Measurements from ENCODE around the gene ARMC10.
"Not testable (repeated sequence)": the region's sequence is repeated elsewhere in the genome, so short reads cannot be mapped to it uniquely, and the experiment has no call there.

Gene ARMC10

DNA sequence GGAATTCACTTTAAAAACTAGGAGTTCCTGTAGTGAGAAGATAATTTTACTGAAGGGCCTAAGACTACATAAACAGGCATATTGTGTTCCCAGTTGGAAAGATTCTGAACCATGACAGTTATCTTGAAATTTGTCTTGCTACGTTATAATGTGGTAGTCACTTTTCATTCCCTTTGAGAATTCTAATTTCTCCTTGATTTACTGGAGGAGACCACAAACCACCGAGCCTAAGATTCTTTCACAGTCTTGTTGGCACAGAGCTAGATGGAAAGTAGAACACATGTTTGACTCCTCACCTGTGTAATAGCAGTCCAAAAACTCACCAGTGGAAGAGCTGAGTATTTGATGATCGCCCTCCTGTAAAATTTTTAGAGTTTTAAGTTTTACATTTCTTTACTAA is 4.9 kb downstream of the ARMC10 start:
- no peak for DNase-seq (ENCODE audit: low spot score)
- TF ChIP-seq, protein P1, sequence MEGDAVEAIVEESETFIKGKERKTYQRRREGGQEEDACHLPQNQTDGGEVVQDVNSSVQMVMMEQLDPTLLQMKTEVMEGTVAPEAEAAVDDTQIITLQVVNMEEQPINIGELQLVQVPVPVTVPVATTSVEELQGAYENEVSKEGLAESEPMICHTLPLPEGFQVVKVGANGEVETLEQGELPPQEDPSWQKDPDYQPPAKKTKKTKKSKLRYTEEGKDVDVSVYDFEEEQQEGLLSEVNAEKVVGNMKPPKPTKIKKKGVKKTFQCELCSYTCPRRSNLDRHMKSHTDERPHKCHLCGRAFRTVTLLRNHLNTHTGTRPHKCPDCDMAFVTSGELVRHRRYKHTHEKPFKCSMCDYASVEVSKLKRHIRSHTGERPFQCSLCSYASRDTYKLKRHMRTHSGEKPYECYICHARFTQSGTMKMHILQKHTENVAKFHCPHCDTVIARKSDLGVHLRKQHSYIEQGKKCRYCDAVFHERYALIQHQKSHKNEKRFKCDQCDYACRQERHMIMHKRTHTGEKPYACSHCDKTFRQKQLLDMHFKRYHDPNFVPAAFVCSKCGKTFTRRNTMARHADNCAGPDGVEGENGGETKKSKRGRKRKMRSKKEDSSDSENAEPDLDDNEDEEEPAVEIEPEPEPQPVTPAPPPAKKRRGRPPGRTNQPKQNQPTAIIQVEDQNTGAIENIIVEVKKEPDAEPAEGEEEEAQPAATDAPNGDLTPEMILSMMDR (conservative IDR thresholded peaks at IDR 0.05; ENCODE audit: low read depth): no peak
- POLR2A ChIA-PET (ENCODE audit: low non-redundant PET): no interaction called here
- no peak overlapping the region for H3K27ac ChIP-seq
- CTCF ChIA-PET: interaction anchor here (0.9 kb wide), 1 partner anchor 334 kb away, joined by 4 read pairs; no protein-coding TSS in a partner anchor

DNA sequence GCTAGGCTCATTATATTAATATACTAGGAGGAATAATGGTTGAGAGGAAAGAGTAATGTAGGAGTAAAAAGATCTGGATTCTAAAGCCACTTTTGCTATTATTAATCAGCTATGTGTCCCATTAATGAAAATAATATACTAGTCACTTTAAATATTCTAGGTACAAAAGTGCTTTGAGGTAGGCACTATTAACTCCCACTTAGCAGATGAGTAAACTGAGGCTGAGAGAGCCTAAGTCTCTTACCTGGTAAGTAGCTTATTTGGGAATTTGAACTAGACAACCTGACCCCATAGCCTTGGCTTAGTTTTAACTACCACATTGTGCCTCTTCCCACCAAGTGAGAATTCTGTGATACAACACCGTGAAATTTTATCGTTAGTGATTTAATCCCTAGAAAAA is 6.0 kb downstream of the ARMC10 start:
- TF ChIP-seq, protein P1 (conservative IDR thresholded peaks at IDR 0.05; ENCODE audit: low read depth): no peak
- CTCF ChIA-PET: no interaction called here
- H3K27ac ChIP-seq: no peak overlapping the region

DNA sequence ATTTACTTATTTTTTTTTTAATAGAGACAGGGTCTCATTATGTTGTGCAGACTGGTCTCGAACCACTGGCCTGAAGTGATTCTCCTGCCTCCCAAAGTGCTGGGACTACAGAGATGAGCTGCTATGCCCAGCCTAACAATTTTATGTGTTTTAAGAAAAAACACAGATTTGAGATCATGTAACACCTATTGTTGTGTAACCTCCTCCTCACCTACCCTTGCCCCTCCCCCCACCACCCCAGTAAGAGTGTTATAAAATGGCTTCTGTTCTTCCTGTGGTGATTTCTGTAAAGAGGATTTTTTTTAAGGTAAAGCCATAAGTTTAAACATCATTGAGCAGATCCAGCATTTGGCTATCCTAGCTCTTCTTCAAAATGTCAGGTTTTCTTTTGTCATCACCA is 7.6 kb downstream of the ARMC10 start:
- no peak for DNase-seq (ENCODE audit: low spot score)
- CTCF ChIA-PET: no interaction called here
- TF ChIP-seq, protein P1 (conservative IDR thresholded peaks at IDR 0.05; ENCODE audit: low read depth): no peak
- H3K27ac ChIP-seq: no peak overlapping the region
- POLR2A ChIA-PET (ENCODE audit: low non-redundant PET): no interaction called here

More for the DNA sequence above, 6.0 kb downstream of the ARMC10 start:
- POLR2A ChIA-PET (ENCODE audit: low non-redundant PET): no interaction called here
- DNase-seq (ENCODE audit: low spot score): no peak

DNA sequence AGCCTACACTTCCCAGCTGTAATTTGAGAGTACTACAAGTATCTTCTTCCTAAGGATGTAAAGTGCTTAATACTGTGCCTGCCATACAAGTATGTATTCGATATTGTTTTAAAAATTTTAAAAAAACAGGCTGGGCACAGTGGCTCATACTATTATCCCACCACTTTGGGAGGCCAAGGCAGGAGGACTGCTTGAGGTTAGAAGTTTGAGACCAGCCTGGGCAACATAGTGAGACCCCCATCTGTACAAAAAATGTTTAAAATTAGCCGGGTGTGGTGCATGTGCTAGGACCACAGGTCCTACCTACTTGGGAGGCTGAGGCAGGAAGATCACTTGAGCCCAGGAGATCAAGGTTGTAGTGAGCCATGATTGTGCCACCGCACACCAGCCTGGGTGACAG is 8.3 kb downstream of the ARMC10 start:
- CTCF ChIA-PET: no interaction called here
- POLR2A ChIA-PET (ENCODE audit: low non-redundant PET): no interaction called here
- no peak for DNase-seq (ENCODE audit: low spot score)
- no peak overlapping the region for H3K27ac ChIP-seq
- TF ChIP-seq, protein P1 (conservative IDR thresholded peaks at IDR 0.05; ENCODE audit: low read depth): no peak

DNA sequence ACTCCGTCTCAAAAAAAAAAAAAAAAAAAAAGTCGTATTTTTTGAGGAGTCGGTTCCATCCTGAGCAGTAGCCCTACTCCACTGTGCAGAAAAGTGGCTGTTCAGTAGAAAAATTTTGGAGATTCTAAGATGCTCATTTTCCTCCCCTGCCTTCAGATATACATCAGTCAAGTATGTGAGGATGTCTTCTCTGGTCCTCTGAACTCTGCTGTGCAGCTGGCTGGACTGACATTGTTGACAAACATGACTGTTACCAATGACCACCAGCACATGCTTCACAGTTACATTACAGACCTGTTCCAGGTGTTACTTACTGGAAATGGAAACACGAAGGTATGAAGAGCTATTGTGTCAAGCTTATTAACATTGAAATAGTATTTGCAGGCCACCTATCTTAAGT is 17.4 kb downstream of the ARMC10 start:
- DNase-seq (ENCODE audit: low spot score); POLR2A ChIA-PET (ENCODE audit: low non-redundant PET); CTCF ChIA-PET; H3K27ac ChIP-seq: not testable (repeated sequence)

DNA sequence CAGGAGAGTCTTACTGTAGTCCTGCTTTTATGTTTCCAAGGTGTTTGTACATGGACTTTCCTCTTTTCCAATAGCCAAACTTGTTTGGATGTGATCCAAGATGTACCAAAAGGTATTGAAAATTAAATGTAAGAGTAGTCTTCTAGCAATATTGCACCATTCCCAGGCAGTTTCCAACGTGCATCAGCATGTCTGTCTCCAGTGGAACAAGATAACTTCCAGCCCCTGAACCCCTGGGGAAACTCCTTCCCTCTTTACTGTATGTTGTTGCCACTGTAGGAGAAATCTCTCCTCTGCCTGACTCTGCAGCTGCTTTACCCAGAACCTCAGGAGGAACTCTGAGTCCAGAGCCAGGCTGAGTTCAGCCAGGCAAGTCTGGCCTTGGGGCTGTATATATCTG is 18.5 kb downstream of the ARMC10 start:
- DNase-seq (ENCODE audit: low spot score): peak; percentile 34
- TF ChIP-seq, protein P1 (conservative IDR thresholded peaks at IDR 0.05; ENCODE audit: low read depth): no peak
- ChIA-PET CTCF (no interaction called here), POLR2A (ENCODE audit: low non-redundant PET) (no interaction called here)
- peak overlapping the region; percentile 27; the same call in 1 of the 2 replicates for H3K27ac ChIP-seq

DNA sequence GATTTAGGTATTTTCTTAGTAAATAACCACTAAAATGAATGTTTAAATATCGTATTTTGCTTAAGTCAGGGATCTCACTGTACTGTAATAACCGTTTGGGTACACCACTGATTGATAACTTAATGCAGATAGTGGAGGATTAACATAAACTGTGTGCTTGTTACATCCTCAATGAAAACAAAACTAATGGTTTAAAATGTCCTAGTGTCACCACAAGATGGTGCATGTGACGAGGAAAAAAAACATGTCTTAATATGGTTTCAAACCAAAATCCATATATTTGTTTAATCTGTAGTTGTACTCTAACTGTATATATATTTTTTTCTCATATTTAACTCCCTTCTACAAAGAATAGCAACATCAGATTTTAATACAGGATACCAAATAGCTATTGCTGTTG is 19.2 kb downstream of the ARMC10 start:
- POLR2A ChIA-PET (ENCODE audit: low non-redundant PET): no interaction called here
- H3K27ac ChIP-seq: no peak overlapping the region
- TF ChIP-seq, protein P1 (conservative IDR thresholded peaks at IDR 0.05; ENCODE audit: low read depth): no peak
- CTCF ChIA-PET: no interaction called here
- no peak for DNase-seq (ENCODE audit: low spot score)

DNA sequence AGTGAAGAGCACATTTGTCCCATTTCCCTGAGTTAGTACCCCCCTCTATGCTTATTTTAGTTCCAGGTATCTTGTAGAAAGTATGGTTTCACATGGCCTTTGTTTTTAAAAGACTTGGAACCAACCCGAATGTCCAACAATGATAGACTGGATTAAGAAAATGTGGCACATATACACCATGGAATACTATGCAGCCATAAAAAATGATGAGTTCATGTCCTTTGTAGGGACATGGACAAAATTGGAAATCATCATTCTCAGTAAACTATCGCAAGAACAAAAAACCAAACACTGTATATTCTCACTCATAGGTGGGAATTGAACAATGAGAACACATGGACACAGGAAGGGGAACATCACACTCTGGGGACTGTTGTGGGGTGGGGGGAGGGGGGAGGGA is 20.6 kb downstream of the ARMC10 start:
- POLR2A ChIA-PET (ENCODE audit: low non-redundant PET); CTCF ChIA-PET; H3K27ac ChIP-seq: not testable (repeated sequence)

More for the DNA sequence above, 20.6 kb downstream of the ARMC10 start:
- DNase-seq (ENCODE audit: low spot score): not testable (repeated sequence)

Measured in RWPE1 (cell line).